Astrocyte of the hippocampus (primary cell): ENCODE measurements around the gene ARHGEF10L.
"Not testable (repeated sequence)": the region's sequence is repeated elsewhere in the genome, so short reads cannot be mapped to it uniquely, and the experiment has no call there.

Source experiments
- DNase-seq: peaks from one replicate; pipeline ENCODE4 v3.0.0; 2011; ENCODE audit warnings: low read depth, low spot score

ARHGEF10L gene

GRCh38 chr1:17612831-17613230, 73.3 kb downstream of the ARHGEF10L start:
- no peak for DNase-seq

GRCh38 chr1:17614586-17614985, 75.1 kb downstream of the ARHGEF10L start:
- no peak for DNase-seq

GRCh38 chr1:17615157-17615556, 75.7 kb downstream of the ARHGEF10L start:
- DNase-seq: no peak

- DNase-seq: no peak
These were observed 76.5 kb downstream of the ARHGEF10L start for GRCh38 chr1:17615959-17616358.

GRCh38 chr1:17616731-17617279, 77.3 kb downstream of the ARHGEF10L start:
- DNase-seq: no peak

GRCh38 chr1:17617787-17618557, 78.5 kb downstream of the ARHGEF10L start:
- DNase-seq: peak; percentile 52

GRCh38 chr1:17618558-17619247, 79.2 kb downstream of the ARHGEF10L start:
- DNase-seq: peak; percentile 16

GRCh38 chr1:17620448-17620847, 81.0 kb downstream of the ARHGEF10L start:
- no peak for DNase-seq

GRCh38 chr1:17621691-17622090, 82.2 kb downstream of the ARHGEF10L start:
- no peak for DNase-seq

- no peak for DNase-seq
These were observed 83.3 kb downstream of the ARHGEF10L start for GRCh38 chr1:17622823-17623222.

- DNase-seq: peak; percentile 66
These were observed 85.2 kb downstream of the ARHGEF10L start for GRCh38 chr1:17624611-17625233.

- DNase-seq: no peak
These were observed 87.9 kb downstream of the ARHGEF10L start for GRCh38 chr1:17627239-17628052.

- DNase-seq: not testable (repeated sequence)
These were observed 89.5 kb downstream of the ARHGEF10L start for GRCh38 chr1:17629046-17629445.

GRCh38 chr1:17629460-17629859, 90.0 kb downstream of the ARHGEF10L start:
- DNase-seq: no peak

- DNase-seq: no peak
These were observed 90.7 kb downstream of the ARHGEF10L start for GRCh38 chr1:17630048-17630830.

- DNase-seq: no peak
These were observed 91.5 kb downstream of the ARHGEF10L start for GRCh38 chr1:17630986-17631385.

GRCh38 chr1:17631410-17631809, 91.9 kb downstream of the ARHGEF10L start:
- DNase-seq: no peak

- DNase-seq: no peak
These were observed 92.6 kb downstream of the ARHGEF10L start for GRCh38 chr1:17632106-17632505.

- peak; percentile 83 for DNase-seq
These were observed 93.2 kb downstream of the ARHGEF10L start for GRCh38 chr1:17632541-17633184.

GRCh38 chr1:17633654-17634053, 94.2 kb downstream of the ARHGEF10L start:
- peak; percentile 91 for DNase-seq
